Inflammatory macrophage (primary cell): ENCODE measurements around the gene TLR1.
"Not testable (repeated sequence)": the region's sequence is repeated elsewhere in the genome, so short reads cannot be mapped to it uniquely, and the experiment has no call there.

ENCODE experiments used
- DNase-seq, 2 donors: peaks; one replicate each; pipeline ENCODE4 v3.0.0-alpha.2; 2020 to 2022

TLR1 gene

DNA sequence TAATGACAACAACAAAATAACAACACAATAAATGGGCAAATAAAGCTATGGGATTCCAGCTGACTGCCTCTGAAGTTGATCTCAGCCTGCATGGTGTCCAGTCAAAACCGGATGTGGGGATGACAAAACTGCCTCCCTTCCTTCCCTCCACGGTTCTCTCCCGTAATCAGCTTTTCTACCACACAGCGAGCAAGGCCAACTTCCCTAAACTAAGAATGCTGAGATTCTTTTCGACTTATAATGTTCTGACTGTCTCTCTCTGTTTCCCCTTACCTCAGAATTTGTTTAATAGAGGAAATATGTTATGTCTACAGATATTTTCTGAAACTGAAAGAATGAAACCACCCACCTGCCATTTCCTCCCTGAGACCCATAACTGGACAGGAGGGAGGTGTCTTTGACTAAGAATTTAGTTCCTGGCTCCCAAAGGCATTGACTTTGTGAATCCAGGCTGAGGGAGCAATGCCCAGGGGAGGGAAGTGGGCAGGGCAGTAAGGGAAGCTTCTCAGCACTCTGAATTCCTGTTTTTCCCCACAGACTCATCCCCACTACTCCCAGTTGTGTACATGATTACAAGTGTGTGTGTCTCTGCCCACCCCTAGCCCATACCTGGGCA is 1.0 kb upstream of the TLR1 start:
- DNase-seq = peak; percentile 88 to 89

DNA sequence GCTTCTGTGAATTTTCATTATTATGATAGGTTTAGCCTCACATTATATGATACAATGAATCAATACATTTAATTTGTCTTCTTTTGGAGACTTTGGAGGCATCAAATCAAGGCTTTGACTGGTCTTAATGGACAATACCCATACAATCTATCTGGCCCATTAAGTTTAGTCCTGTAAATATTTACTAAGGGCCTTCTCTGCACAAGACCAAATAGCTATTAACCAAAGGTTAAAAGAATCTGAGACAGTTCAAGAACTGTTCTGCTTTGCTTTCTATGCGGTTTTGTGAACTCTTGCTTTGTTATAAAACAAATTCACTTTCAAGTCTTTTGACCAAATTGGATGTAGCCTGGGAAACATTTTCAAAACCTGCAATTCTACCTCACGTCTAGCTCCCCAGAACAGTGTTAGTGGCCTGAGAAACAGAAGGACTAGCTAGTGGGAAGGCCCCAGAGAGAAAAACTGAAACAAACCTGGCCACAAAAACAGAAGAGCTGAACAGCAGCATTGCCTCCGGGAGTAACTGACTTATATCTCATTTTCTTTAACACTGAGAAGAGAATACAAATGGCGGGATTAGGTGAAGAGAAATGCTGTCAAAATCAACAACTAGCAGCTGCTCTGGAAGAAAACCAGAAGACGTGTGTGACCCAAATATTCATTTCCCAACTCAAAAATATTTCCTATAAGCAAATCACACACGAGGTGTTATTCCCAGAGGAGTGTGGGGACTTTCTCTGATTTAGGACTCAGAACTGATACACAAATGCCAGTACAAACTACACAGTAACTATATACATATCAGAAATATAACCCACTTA is 548 bp downstream of the TLR1 start:
- peak; percentile 26 to 51 for DNase-seq

DNA sequence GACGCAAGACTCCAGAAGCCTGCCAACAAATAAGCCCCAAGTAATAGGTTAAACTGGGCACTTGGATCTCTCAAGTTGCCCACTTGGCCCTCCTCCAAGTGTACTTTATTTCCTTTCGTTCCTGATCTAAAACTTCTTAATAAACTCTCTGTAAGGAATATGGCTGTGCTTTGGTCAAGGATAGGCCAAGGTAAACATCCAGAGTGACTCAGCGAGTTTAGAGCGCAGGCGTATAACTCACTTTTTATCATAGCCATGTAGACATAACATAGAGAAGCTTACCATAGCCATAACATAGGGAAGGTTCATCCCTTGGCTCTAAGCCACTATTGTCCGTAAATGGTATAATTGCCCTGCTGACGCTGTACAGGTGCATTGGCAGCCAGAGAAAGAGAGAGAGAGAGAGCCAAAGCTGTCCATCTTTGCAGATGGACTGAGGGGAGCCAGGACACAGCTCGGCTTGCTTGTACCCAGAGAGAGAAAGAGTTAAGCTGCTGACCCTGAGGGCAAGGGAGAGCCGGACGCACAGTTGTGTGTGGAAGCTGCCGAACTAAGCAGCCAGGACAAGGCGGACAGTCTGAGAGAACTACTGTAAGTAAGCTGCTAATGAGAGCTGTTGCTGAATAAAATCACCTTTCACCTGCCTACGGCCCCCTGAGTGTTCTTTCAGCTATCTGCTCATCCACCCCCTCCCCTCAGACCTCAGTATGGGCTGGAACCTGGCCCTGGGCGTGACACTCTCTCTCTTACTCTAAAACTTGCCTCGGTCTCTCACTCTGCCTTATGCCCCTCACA is 1.8 kb downstream of the TLR1 start:
- DNase-seq = no peak

DNA sequence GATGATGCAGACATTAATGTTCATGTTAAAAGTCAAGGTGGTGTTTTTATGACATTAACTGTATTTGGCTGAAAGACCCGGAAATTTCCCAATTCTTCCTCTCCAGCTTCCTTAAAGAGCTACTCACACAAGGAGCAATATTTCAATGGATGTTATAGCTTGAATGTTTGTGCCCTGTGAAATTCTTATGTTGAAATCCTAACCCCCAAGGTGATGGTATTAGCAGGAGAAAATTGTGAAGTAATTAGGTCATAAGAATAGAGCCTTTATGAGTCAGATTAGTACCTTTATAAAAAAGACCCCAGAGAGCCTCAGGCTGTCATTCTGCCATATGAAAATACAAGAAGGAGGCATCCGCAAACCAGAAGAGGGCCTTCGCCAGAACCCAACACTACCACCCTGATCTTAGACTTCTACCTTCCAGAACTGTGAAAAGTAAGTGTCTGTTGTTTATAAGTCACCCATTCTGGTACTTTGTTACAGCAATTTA is 3.6 kb downstream of the TLR1 start:
- DNase-seq = peak in 1 of 2 donors; percentile 36

DNA sequence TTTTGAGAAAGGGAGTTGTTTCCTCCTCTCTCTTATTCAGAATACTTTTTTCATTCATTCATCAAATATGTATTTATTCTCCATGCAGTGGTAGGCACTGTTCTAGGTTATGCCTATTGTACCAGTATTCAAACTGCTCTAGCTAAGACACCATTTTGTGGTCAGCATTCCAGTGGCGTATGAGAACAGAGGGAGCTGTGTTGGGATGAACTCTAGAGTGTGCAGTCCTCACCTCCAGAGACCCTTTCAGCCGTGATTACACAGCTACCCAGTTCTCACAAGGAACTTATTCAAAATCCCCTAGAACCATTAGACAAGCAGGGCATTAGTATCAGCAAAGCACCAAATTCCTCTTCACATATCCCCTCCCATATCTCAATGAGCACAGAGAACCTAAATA is 4.2 kb downstream of the TLR1 start:
- DNase-seq = no peak

DNA sequence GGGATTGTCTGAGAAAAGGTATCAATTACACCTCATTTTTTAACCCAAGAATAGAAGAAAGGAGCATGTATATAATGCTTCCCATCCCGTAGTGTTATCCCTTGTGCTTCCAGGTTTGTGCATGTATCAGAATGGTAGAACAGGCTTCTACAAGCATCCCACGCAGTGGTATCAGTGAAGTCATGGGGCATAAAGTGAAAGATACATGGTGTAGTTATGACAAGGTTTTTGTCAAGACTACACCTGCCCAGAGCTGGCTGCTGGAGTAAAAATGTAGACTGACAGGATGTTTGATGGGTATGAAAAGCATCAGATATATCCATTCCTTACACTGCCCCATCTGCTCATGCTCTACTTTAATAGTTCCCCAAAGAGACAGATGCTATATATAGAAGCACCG is 9.5 kb downstream of the TLR1 start:
- DNase-seq = no peak

DNA sequence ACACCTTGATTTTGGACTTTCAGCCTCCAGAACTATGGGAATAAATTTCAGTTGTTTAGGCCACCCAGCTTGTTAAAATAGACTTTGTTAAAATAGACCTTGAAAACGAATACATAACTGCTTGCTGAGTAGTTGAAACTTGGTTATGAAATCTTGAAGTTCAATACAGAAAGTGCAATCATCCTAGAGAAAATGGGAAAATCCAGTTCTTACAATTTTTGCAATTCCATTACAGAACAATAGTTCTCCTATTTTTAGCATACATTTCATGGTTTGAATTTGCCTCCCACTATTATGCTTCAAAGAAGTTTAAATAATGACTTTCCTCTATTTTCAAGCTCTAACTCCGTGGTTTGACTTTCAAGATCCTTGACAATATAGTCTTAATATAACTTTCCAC is 10.5 kb downstream of the TLR1 start:
- peak; percentile 25 to 46 for DNase-seq

DNA sequence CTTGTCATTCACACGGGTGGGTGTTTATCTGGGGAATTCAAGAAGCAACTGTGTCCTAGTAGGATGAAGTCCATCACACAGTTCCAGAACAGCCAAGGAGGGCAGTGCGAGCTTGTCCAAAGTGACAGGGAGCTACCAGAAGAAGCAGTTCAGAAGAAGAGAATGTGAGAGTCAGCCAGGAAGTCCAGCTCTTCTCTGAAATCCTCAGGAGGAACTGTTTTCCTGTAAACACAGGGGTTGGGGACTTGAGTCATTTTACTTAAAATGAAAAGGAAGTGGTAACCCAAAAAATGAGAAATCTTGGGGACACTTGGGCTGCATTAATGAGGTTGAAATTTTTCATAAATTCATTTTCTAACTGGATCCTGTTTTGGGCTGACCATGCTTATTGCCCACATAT is 13.6 kb downstream of the TLR1 start:
- DNase-seq = peak; percentile 74 to 82

DNA sequence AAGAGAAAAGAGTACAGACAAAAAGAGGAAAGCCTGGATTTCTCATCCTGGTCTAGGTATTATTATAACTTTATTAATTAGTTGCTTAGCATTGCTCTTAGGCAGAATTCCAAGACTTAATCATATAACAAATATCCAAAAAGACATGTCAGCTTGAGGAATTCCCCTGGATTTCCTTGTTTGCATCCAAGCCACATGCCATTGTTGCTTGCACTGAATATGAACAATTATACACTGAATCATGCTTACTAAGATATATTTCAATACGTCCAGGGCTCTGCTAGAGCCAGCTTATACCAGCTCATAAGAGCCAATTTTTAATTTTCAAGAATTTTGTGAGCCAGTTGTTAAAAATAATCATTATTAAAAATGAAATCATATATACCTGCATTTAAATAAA is 16.3 kb downstream of the TLR1 start:
- no peak for DNase-seq

DNA sequence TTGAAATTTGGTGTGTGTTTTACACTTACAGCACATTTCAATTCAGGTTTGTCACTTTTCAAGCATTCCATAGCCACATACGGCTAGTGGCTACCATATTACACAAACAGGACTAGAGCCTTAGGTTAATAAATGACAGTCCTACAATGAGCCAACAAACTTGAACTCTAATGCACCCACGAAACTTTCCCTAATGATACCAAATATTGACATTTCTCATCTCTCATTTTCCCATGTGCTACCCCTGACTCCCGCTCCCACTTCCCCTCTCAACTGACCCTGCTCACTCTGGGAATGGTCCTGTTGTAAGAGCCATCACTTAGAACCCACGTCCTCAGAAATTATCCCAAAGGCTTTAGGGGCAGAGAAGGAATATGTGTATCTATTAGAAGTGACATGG is 16.9 kb downstream of the TLR1 start:
- no peak for DNase-seq

DNA sequence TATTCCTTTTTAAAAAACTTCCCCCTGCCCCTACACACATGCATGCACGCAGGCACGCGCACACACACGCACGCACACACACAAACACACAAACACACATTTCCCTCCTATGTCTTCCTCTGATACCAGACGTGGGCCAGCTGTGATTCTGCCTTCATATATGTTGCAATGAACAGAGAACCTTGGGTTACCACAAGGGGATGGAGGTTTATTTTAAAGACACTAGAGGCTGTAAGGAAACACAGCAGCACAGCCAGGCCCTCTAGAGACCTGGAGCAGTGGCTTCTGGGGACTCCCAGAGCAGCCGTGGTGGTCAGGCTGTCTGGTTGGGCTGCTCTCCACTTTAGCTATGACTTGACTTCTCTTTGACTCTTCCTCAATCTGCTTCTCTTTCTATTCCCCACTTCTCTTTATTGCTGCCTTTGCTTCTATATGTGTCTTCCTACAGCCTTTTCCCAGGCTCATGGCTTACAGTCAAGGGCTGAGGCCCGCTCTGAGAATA is 18.6 kb downstream of the TLR1 start:
- peak; percentile 84 to 92 for DNase-seq

DNA sequence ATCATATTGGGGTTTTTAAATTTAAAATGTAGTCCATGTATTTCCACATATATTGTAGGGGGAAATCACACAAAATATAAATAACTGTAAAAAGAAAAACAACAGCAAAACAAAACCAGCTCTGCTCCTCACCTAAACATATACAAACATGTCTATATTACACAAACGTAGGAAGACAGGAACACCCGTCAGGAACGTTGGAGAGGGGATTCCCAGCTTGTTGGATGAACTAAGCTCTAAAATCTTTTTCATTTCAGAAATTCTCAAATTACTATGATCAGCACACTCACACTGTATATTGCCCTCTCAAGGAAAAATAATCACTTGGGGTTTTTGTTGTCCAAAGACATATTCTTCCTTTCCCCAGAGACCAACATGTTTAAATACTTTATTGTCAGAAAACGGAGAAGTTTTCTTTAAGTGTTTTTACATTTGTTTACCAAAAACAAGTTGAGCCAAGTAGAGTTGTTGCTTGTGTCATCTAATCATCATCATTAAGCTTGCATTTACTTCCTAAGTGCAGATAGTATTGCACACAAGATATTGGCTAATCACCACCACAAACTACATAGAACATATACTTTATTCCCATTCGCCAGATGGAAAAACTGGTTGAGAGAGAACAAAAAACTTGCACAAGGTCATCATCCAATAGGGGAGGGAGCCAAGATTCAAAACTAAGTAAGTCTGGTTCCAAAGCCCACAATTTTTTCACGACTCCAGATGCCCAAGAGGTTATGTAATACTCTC is 19.4 kb downstream of the TLR1 start:
- peak; percentile 49 to 82 for DNase-seq

DNA sequence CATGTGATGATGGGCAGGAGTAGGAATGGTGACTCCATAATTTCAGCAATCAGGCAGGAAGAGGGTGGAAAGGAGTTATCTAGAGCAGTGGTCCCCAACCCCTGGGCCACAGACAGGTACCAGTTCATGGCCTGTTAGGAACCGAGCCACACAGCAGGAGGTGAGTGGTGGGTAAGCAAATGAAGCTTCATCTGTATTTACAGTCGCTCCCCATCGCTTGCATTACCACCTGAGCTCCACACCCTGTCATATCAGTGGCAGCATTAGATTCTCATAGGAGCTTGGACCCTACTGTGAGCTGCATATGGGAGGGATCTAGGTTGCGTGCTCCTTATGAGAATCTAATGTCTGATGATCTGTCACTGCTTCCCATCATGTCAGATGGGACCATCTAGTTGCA is 20.4 kb downstream of the TLR1 start:
- DNase-seq = no peak

DNA sequence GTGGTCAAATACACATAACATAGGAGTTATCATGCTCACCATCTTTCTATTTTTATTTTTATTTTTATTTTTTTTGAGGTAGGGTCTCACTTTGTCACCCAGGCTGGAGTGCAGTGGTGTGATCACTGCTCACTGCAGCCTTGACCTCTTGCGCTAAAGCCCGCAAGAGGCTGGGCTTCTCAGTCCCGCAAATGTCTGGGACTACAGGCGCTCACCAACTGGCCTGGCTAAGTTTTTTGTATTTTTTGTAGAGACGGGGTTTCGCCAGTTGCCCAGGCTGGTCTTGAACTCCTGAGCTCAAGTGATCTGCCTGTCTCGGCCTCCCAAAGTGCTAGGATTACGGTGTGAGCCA is 21.5 kb downstream of the TLR1 start:
- no peak for DNase-seq

DNA sequence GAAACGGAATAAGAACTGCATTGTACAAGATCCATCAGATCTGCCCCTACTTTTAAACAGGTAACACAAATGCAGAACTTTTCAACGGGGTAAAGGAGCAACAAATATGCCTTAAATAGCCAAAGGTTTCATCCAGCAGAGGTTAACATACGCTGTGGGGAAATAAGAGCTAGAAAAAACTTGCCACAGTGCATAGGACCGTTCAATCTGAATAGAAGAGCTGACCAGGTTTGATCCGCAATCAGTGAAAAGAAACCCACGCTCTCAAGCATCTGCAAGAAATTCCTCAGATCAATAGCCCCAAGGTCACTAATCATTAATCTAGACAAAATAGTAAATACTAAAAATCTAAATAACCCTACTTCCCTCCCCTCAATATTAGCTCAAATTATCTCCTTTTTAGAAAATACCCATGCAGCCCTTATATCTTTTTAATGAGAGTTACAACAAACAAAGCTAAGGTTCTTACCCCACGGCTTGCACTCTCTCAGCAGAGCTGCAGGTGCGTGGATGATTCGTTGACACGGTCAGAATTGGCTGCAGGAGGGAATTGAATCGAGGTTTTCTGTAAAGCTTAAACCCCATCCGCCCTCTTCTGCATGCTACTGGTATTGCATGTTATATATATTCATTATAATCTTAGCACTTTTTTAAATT is 22.0 kb downstream of the TLR1 start, which contains the start of gene TLR10:
Gene TLR10, minus strand, starts transcription at position 539 of the 657 bp plus-strand sequence. CDS start 7,400 bp downstream, outside the sequence.
- DNase-seq = peak; percentile 53 to 66

DNA sequence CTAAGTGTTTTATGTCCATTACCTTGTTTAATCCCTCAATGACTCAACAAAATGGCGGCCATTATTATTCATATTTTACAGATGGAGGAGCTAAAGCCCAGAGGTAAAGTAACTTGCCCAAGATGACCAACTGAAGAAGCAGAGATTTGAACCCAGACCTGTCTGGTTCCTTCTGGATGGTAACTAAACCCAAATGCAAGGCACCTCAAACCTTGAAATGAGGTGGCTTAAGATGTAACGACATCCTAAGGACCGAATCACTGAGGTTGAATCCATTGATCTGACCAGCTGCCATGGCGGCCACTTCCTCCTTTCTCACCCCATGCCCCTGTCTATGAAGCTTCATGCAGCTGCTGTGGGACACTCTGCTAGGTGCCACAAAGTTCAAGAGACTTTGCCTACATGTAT is 22.7 kb downstream of the TLR1 start:
- DNase-seq = no peak

DNA sequence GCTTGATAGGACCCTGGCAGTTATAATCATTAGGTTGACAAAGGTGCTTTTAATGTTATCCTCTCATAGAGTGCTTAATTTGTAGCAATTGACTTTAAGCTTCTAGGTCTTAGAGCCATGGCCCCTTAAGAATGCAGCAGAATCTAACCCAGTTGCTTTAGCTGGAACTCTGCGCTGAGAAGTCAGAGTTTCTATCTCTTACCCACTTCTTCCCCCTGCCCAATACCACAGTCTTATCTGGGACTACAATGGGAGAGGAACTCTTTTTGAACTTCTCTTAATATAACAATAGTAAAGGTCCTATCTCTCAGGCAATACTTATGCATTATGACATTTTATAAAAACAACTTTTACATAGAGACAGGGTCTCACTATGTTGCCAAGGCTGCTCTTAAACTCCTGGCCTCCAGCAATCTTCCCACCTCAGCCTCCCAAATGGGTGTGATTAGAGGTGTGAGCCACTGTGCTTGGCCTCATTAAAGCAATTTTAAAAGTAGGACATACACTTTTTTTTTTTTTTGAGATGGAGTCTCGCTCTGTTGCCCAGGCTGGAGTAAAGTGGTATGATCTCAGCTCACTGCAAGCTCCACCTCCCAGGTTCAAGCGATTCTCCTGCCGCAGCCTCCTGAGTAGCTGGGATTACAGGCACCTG is 23.6 kb downstream of the TLR1 start:
- no peak for DNase-seq

DNA sequence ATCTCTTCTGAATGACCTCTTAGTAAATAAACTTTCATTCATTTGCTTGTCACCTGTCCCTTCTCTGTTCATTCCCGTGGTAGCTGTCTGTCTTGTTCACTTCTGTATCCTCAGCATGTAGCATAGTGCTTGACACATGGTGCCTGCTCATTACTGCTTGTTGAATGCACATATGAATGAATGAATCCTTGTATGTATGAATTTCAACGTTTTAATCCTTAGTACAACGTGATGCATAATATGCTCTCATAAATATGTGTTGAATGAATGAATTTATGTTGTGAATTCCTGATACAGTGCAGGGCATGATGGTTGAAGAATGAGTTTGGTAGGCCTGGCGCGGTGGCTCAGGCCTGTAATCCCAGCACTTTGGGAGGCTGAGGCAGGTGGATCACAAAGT is 24.8 kb downstream of the TLR1 start:
- DNase-seq = no peak

DNA sequence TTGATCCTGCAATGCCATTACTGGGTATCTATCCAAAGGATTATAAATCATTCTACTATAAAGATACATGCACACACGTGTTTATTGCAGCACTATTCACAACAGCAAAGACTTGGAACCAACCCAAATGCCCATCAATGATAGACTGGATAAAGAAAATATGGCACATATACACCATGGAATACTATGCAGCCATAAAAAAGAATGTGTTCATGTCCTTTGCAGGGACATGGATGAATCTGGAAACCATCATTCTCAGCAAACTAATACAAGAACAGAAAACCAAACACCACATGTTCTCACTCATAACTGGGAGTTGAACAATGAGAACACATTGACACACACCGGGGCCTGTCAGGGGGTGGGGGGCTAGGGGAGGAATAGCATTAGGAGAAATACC is 26.7 kb downstream of the TLR1 start:
- not testable (repeated sequence) for DNase-seq

DNA sequence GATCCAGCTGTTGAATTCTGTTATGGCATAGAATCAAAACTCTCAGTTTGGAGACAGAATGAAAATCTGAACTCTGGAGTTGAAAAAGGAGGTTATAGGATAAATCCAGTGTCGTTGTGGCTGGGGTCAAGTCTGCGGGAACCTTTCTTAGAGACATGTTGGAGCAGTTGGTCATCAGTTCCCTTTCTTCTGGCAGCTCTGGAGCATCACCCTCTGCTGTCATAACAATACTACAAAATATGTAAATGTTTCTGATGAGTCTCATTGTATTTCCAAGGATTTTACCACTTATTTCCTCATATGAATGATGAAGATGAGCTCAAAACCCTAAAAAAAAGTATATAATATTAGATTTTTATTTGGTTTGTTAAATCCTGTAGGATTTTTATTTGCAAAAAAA is 29.3 kb downstream of the TLR1 start:
- DNase-seq = peak; percentile 39 to 44
